GM12878 (cell line): ENCODE measurements around the gene PPP2R3A. TPM values are rescaled to one million over a fixed set of nuclear protein-coding genes. Genes with fewer than 3 reads are reported as not detected.

Experiments used
- ATAC-seq: fragments of 200-7000 bp; cut with Tn5 transposase; 3 replicates; pipeline ENCODE4 v1.9.1; 2020; ENCODE audit warnings: mild to moderate bottlenecking, moderate library complexity
- BruUV-seq: library from RNA; stranded (reverse); fragments of 400-500 nt; replicated peaks from 2 replicates; lab custom pipeline; 2021; lab: Mats Ljungman, UMichigan
- CTCF ChIA-PET: fragments of 300-600 bp; sonication (Branson Sonifier 250); formaldehyde crosslinking; extraction: SDS; loops from one replicate; lab custom pipeline; 2021; ENCODE audit warnings: inconsistent platforms; lab: Yijun Ruan, JAX
- POLR2A ChIA-PET: fragments of 350-600 bp; formaldehyde crosslinking; extraction: SDS; loops from one replicate; lab custom pipeline; 2021; ENCODE audit warnings: inconsistent platforms; lab: Charles Lee
- RAD21 ChIA-PET: fragments of 300-600 bp; sonication (Branson Sonifier 250); formaldehyde crosslinking; loops from one replicate; lab custom pipeline; 2023; ENCODE audit warnings: antibody characterized with exemption; ENCODE audit not compliant: unreplicated experiment; lab: Charles Lee
- SMC1A ChIA-PET: fragments of 300-600 bp; sonication (Branson Sonifier 250); formaldehyde crosslinking; loops from one replicate; lab custom pipeline; 2023; ENCODE audit not compliant: unreplicated experiment, uncharacterized antibody; lab: Charles Lee
- DNase-seq: peaks from one replicate; pipeline ENCODE4 v3.0.0-alpha.2; 2011; ENCODE audit warnings: low read depth, low spot score
- FAIRE-seq: peaks from 3 replicates; lab custom pipeline; 2011; peaks lifted over from hg19 to GRCh38; lab: Jason Lieb, UNC
- H2AFZ ChIP-seq: 2 replicates; pipeline ENCODE4 v1.6.0; 2011; ENCODE audit warnings: low read depth, low read length, control low read depth; ENCODE audit not compliant: control insufficient read depth
- H3K27ac ChIP-seq: 2 replicates; pipeline ENCODE4 v1.5.1; 2011; ENCODE audit warnings: control low read depth; ENCODE audit not compliant: control insufficient read depth, insufficient read depth
- H3K27me3 ChIP-seq, 2 experiments: replicated peaks in 1 of 2; 2 replicates each; pipeline versions ENCODE4 v1.6.0 to v1.6.1; 2011; ENCODE audit warnings: low read length in 1 of 2; ENCODE audit not compliant: control insufficient read depth in 2 of 2, insufficient read depth in 2 of 2
- H3K36me3 ChIP-seq, 2 experiments: 2 replicates each; pipeline ENCODE4 v1.5.1; 2011; ENCODE audit warnings: low read length in 1 of 2; ENCODE audit not compliant: control insufficient read depth in 2 of 2, insufficient read depth in 2 of 2
- H3K4me1 ChIP-seq: 2 replicates; pipeline ENCODE4 v1.6.1; 2011; ENCODE audit warnings: mild to moderate bottlenecking, low read length, moderate library complexity, mixed read lengths; ENCODE audit not compliant: control insufficient read depth, insufficient read depth
- H3K4me2 ChIP-seq: 2 replicates; pipeline ENCODE4 v1.6.0; 2011; ENCODE audit warnings: control low read depth; ENCODE audit not compliant: control insufficient read depth, insufficient read depth
- H3K4me3 ChIP-seq: fragments of 200-600 bp; sonication (generic); 2 replicates; pipeline ENCODE4 v1.5.1; 2016
- H3K79me2 ChIP-seq: 2 replicates; pipeline ENCODE4 v1.6.0; 2011; ENCODE audit warnings: low read length; ENCODE audit not compliant: control insufficient read depth, insufficient read depth
- H3K9ac ChIP-seq: 2 replicates; pipeline ENCODE4 v1.8.0; 2011; ENCODE audit warnings: low read length, control low read depth, mixed read lengths; ENCODE audit not compliant: control insufficient read depth, insufficient read depth
- H3K9me3 ChIP-seq: replicated peaks from 3 replicates; pipeline ENCODE4 v1.5.1; 2011; ENCODE audit warnings: mild to moderate bottlenecking, low read length; ENCODE audit not compliant: control insufficient read depth, insufficient read depth
- H4K20me1 ChIP-seq: 2 replicates; pipeline ENCODE4 v1.6.0; 2011; ENCODE audit not compliant: control insufficient read depth, insufficient read depth
- HSF1 ChIP-seq: fragments of 150-350 bp; IDR thresholded peaks from 2 replicates; pipeline ENCODE4 v1.6.1; 2014; ENCODE audit warnings: mild to moderate bottlenecking, low read depth, low read length
- JUND ChIP-seq: IDR thresholded peaks from 2 replicates; pipeline ENCODE4 v1.6.1; 2012; ENCODE audit warnings: low read depth, mild to moderate bottlenecking, low read length, improper control_type of control experiment, moderate library complexity
- MTA3 ChIP-seq: IDR thresholded peaks from 2 replicates; pipeline ENCODE4 v1.6.1; 2012; ENCODE audit warnings: low read length, inconsistent platforms, borderline replicate concordance
- NFXL1 ChIP-seq: fragments of 450-650 bp; IDR thresholded peaks from 2 replicates; pipeline ENCODE4 v1.6.1; 2017; ENCODE audit warnings: antibody characterized with exemption, mild to moderate bottlenecking, borderline replicate concordance
- RAD51 ChIP-seq: fragments of 450-650 bp; IDR thresholded peaks from 2 replicates; pipeline ENCODE4 v1.6.1; 2016; ENCODE audit warnings: moderate library complexity, mild to moderate bottlenecking, inconsistent platforms
- ZBTB11 ChIP-seq: fragments of 450-650 bp; formaldehyde crosslinking; IDR thresholded peaks from 2 replicates; pipeline ENCODE4 v1.5.0; 2022; ENCODE audit warnings: mild to moderate bottlenecking, missing genetic modification characterization
- ZZZ3 ChIP-seq: IDR thresholded peaks from 2 replicates; pipeline ENCODE4 v1.6.1; 2011; ENCODE audit warnings: low read depth; ENCODE audit not compliant: control insufficient read depth, insufficient read length
- WGBS: methylation state at CpG from one replicate; pipeline ENCODE4 v1.1.6; 2016; ENCODE audit warnings: low lambda C conversion rate; ENCODE audit not compliant: insufficient replicate concordance, insufficient coverage; ENCODE audit errors: missing lambda C conversion rate; 5-methylcytosine and 5-hydroxymethylcytosine counted together
- in situ Hi-C: fragments of 300-500 bp; cut with MboI; formaldehyde crosslinking; loops from 9 replicates; pipeline ENCODE4 v1.14.3; 2018; ENCODE audit warnings: mixed read lengths
- intact Hi-C: fragments of 100-400 bp; cut with micrococcal nuclease; formaldehyde crosslinking; loops from one replicate; pipeline ENCODE4 v1.14.2; 2022; ENCODE audit not compliant: unreplicated experiment
- polyA plus RNA-seq, 11 experiments: library from polyadenylated mRNA; depleted of rRNA in 4 of 11; unstranded in 6 of 11; stranded (reverse) in 5 of 11; fragments of >200 nt; fragmentation: Nextera tagmentation in 4 of 11; fragmentation: Illumina TruSeq in 1 of 11; extraction: Ambion mirVana in 4 of 11; extraction: Trizol in 1 of 11; gene quantifications; 1 replicate in 1 of 11; 2 replicates in 10 of 11; pipeline versions ENCODE4 v1.2.1 to v1.2.3, GENCODE V29; 2011 to 2016; ENCODE audit warnings: inconsistent platforms in 2 of 11, missing spikeins in 2 of 11, low read depth in 1 of 11
- total RNA-seq, 4 experiments: library from RNA; depleted of rRNA in 3 of 4; stranded (reverse); fragments of >200 nt in 3 of 4; fragmentation: Illumina TruSeq in 1 of 4; extraction: Trizol in 1 of 4; gene quantifications; 2 replicates each; pipeline versions ENCODE4 v1.2.1 to v1.2.3, GENCODE V29; 2013 to 2021
- TF ChIP-seq, protein P1 (sequence below): fragments of 450-650 bp; IDR thresholded peaks from 2 replicates; pipeline ENCODE4 v1.6.1; 2017; ENCODE audit warnings: borderline replicate concordance
- TF ChIP-seq, protein P2 (sequence below): IDR thresholded peaks from 2 replicates; pipeline ENCODE4 v1.6.1; 2012; ENCODE audit warnings: low read depth, low read length, improper control_type of control experiment

PPP2R3A gene
- total and polyA plus RNA-seq, 10 of the 15 experiments (the other 5 are each of a cell fraction or from before 2014, with no cell fraction given) = under 0.01 to 0.16 (median 0.06) TPM; not detected in 5

- no peak overlapping the region for H3K9ac ChIP-seq
- in situ Hi-C loops (no loop called here), intact Hi-C loops (no loop called here)
- H3K36me3 ChIP-seq = no peaks in the 10 kb centered on the region
- H3K4me2 ChIP-seq = no peak overlapping the region
- no peak overlapping the region for H2AFZ ChIP-seq
- ChIA-PET SMC1A (no interaction called here), RAD21 (no interaction called here), CTCF (no interaction called here), POLR2A (no interaction called here)
- H3K4me1 ChIP-seq = no peaks in the 10 kb centered on the region
- H3K79me2 ChIP-seq = no peaks in the 10 kb centered on the region
- H3K27me3 ChIP-seq = no peaks in the 10 kb centered on the region; a peak in 1 of 4 replicates
- TF ChIP-seq ZZZ3 = no peak
- TF ChIP-seq HSF1 = no peak
- TF ChIP-seq JUND = no peak
- TF ChIP-seq ZBTB11 (CRISPR knock-in tag) = no peak
- no peak for TF ChIP-seq NFXL1
- TF ChIP-seq, protein P1, sequence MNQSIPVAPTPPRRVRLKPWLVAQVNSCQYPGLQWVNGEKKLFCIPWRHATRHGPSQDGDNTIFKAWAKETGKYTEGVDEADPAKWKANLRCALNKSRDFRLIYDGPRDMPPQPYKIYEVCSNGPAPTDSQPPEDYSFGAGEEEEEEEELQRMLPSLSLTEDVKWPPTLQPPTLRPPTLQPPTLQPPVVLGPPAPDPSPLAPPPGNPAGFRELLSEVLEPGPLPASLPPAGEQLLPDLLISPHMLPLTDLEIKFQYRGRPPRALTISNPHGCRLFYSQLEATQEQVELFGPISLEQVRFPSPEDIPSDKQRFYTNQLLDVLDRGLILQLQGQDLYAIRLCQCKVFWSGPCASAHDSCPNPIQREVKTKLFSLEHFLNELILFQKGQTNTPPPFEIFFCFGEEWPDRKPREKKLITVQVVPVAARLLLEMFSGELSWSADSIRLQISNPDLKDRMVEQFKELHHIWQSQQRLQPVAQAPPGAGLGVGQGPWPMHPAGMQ = no peak
- TF ChIP-seq, protein P2, sequence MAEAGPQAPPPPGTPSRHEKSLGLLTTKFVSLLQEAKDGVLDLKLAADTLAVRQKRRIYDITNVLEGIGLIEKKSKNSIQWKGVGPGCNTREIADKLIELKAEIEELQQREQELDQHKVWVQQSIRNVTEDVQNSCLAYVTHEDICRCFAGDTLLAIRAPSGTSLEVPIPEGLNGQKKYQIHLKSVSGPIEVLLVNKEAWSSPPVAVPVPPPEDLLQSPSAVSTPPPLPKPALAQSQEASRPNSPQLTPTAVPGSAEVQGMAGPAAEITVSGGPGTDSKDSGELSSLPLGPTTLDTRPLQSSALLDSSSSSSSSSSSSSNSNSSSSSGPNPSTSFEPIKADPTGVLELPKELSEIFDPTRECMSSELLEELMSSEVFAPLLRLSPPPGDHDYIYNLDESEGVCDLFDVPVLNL = no peak
- TF ChIP-seq MTA3 = no peak
- TF ChIP-seq RAD51 = no peak
- DNase-seq (no peak), FAIRE-seq (no peak), ATAC-seq (no peak)
- WGBS = 16% methylated on average over 3 of the region's 3 CpGs
- no TSS peak for BruUV-seq
- H3K4me3 ChIP-seq = no peak overlapping the region
- no peak overlapping the region for H3K27ac ChIP-seq
- no peaks in the 10 kb centered on the region for H3K9me3 ChIP-seq
- no peaks in the 10 kb centered on the region for H4K20me1 ChIP-seq
Observed at GRCh38 chr3:135926664-135927063, 38.9 kb upstream of the PPP2R3A start.
